GM12878 (cell line): Measurements from ENCODE around the gene MEP1B. TPM values are rescaled to one million over a fixed set of nuclear protein-coding genes. Genes with fewer than 3 reads are reported as not detected.

Experiments used
- BCLAF1 ChIP-seq: fragments of 450-650 bp; IDR thresholded peaks from 2 replicates; pipeline ENCODE4 v1.6.1; 2017; ENCODE audit warnings: antibody characterized with exemption, mild to moderate bottlenecking, moderate library complexity
- BMI1 ChIP-seq: fragments of 450-650 bp; IDR thresholded peaks from 2 replicates; pipeline ENCODE4 v1.6.1; 2016; ENCODE audit warnings: mild to moderate bottlenecking, moderate library complexity, borderline replicate concordance
- EZH2 ChIP-seq: IDR thresholded peaks from 2 replicates; pipeline ENCODE4 v1.6.1; 2012; ENCODE audit warnings: low read depth, mild to moderate bottlenecking, control low read depth, inconsistent platforms, low read length, borderline replicate concordance; ENCODE audit not compliant: control insufficient read depth
- FOS ChIP-seq: IDR thresholded peaks from 3 replicates; pipeline ENCODE4 v1.6.1; 2011; ENCODE audit warnings: borderline replicate concordance; ENCODE audit not compliant: insufficient read length; ENCODE audit errors: extremely low read depth
- MAX ChIP-seq: IDR thresholded peaks from 2 replicates; pipeline ENCODE4 v1.6.1; 2012; ENCODE audit warnings: low read depth, low read length, improper control_type of control experiment
- MXI1 ChIP-seq: fragments of 150-350 bp; IDR thresholded peaks from 2 replicates; pipeline ENCODE4 v1.6.1; 2011; ENCODE audit warnings: low read depth, mild to moderate bottlenecking, inconsistent platforms, low read length, improper control_type of control experiment
- NR2F1 ChIP-seq: fragments of 450-650 bp; conservative IDR thresholded peaks from 2 replicates; pipeline ENCODE4 v1.6.1; 2017; ENCODE audit warnings: mild to moderate bottlenecking
- RELA ChIP-seq: fragments of 450-650 bp; IDR thresholded peaks from 2 replicates; pipeline ENCODE4 v1.8.0; 2014; ENCODE audit warnings: borderline replicate concordance; ENCODE audit not compliant: partially characterized antibody
- TAF1 ChIP-seq: IDR thresholded peaks from 2 replicates; pipeline ENCODE4 v1.6.1; 2011; ENCODE audit warnings: mild to moderate bottlenecking, low read depth, low read length, borderline replicate concordance
- TCF3 ChIP-seq: IDR thresholded peaks from 2 replicates; pipeline ENCODE4 v1.6.1; 2012; ENCODE audit warnings: low read depth, mild to moderate bottlenecking, low read length, borderline replicate concordance; ENCODE audit not compliant: insufficient read depth
- polyA plus RNA-seq, 11 experiments: library from polyadenylated mRNA; depleted of rRNA in 4 of 11; unstranded in 6 of 11; stranded (reverse) in 5 of 11; fragments of >200 nt; fragmentation: Nextera tagmentation in 4 of 11; fragmentation: Illumina TruSeq in 1 of 11; extraction: Ambion mirVana in 4 of 11; extraction: Trizol in 1 of 11; gene quantifications; 1 replicate in 1 of 11; 2 replicates in 10 of 11; pipeline versions ENCODE4 v1.2.1 to v1.2.3, GENCODE V29; 2011 to 2016; ENCODE audit warnings: inconsistent platforms in 2 of 11, missing spikeins in 2 of 11, low read depth in 1 of 11
- total RNA-seq, 4 experiments: library from RNA; depleted of rRNA in 3 of 4; stranded (reverse); fragments of >200 nt in 3 of 4; fragmentation: Illumina TruSeq in 1 of 4; extraction: Trizol in 1 of 4; gene quantifications; 2 replicates each; pipeline versions ENCODE4 v1.2.1 to v1.2.3, GENCODE V29; 2013 to 2021

The MEP1B gene
- total and polyA plus RNA-seq, 10 of the 15 experiments (the other 5 are each of a cell fraction or from before 2014, with no cell fraction given), result 0.04 to 0.05 TPM; not detected in 8

DNA sequence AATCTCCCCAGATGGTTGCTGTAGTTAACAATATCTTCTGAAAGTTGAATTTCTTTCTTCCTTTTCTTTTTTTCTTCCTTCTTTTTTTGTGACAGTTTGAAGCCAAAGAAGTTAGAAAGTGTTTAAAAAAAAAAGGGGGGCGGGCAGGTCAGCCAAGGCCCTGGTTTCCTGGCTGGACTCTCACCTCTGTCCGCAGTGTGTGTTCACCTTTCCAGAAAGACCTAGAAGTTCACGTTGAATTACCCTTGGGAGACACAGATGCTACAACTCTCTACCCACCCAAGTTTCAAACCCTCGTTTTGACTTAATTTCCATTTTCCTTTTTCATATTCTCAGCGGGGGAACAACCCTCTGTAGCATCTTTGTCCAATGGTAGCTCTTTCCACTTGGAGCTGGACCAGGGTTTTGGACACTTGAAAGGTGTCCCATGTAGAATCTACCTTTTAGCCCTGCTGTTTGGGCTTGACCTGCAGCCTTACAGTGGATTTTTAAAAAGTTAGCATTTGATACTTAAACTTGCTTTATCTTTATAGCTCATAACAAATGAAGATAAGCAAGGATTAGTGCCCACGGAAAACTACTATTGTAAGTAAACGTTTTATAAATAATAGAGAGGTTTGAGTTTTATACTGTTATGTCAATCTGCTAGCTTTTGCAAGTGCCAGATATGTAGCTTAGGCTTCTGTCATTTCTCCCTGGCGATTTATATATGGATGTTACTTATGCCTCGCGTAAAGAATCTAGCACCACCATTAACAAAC is 20.0 kb downstream of the MEP1B start (continued):
- TF ChIP-seq MAX (no peak), BMI1 (no peak), MXI1 (no peak), FOS (no peak), TAF1 (no peak), TCF3 (no peak), RELA (no peak), BCLAF1 (no peak), NR2F1 (no peak), EZH2 (no peak)
- TF ChIP-seq, all 136 proteins: peak for 0
